ENCODE data around the gene NSF.
"Not testable (repeated sequence)": the region's sequence is repeated elsewhere in the genome, so short reads cannot be mapped to it uniquely, and the experiment has no call there.

The NSF gene

DNA sequence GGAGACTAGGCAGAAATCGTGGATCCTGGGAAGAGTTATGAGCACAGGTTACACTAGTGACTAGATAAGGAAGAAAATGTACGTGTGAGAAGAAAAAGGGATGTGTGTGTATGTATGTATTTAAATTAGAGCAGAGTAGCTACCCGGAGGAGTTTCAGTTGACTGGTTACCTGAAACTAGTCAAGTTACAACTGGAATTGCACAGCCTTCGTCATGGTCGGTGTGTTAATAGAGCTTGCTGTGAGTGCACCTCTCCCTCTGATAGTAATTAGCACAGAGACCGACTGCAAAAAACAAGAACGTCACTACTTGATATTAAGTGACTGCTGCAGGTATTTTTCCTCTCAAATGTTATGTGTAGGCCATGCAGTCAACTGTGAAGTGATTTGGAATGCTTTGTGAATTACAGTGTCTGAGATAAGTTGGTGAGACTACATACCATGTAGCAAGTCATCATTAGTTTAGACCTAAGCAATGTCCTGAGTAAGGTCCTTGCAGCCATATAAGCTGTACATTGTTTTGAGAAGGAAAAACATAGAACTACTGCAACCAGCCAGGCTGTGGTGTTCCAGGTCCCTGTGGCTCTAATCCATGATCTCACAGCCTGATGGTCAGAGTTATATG is 132.3 kb downstream of the NSF start:
- DNase-seq: no peak

DNA sequence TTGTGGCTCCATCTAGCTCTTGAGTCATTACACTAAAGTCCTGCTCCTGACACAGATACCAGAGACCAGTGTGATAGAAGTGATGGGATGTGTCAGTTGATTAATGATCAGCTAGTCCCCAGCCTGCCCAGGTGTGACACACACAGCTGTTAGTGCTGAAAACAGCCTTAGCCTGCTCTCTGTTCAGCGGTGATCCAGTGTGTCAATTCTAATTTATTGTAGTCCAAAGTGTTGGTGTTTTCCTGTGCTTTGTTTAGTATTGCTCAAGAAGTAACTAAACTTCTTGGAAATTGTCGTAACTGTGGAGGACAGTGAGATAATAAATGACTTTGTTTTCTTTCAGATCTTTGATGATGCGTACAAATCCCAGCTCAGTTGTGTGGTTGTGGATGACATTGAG is 135.7 kb downstream of the NSF start:
- DNase-seq: no peak

- DNase-seq: no peak
These were observed 137.3 kb downstream of the NSF start for GRCh38 chr17:46727572-46728348.

DNA sequence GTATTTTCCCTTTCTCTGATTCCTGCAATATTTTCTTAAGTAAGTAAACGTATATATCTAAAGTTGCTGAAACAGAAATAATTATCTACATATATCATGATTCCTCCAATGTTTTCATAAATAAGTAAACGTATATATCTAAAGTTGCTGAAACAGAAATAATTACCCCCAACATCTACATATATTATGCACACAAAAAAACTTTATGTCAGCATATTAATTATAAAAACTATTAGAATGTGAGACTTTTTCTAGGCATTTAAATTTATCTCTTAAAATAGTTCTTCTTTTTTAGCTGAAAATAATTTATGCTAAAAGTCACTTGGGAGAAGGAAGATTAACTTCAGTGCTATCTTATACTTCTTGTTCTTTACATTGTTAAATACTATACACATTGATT is 139.6 kb downstream of the NSF start:
- no peak for DNase-seq

GRCh38 chr17:46730679-46731078 is 140.2 kb downstream of the NSF start:
- DNase-seq: no peak

- no peak for DNase-seq
These were observed 141.7 kb downstream of the NSF start for GRCh38 chr17:46732160-46732559.

DNA sequence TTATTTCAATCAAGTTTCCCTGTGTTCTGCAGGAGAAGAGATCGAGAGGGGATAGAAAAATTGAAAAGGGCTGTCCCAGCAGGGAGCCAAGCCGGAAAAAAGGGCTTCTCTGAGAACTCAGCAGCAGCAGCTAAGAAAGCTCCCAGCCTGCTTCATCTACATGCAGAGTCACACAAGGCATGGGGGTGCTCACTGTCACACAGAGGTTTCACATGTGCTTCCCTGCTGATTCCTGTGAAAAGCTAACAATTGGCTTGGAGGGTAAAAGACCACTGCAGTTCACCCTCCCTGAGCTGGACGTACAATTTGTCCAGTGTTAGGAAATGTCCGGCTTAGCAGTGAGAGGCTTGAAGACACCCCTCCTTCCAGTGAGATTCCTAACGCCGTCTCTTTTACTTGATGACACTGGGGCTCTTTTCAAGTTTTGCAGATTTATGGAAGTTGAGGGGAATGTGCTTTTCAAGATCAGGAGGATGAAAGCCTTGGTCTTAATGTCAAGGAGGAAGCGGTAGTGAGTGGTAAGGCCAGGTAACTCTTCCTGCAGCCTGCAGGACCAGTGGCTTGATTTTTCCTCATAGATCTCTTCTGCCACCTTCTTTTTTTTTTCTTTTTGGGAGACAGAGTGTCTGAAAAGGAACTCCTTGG is 142.4 kb downstream of the NSF start:
- DNase-seq: no peak

GRCh38 chr17:46733837-46734475 is 143.5 kb downstream of the NSF start:
- no peak for DNase-seq

GRCh38 chr17:46736100-46736499 is 145.6 kb downstream of the NSF start:
- DNase-seq: no peak

DNA sequence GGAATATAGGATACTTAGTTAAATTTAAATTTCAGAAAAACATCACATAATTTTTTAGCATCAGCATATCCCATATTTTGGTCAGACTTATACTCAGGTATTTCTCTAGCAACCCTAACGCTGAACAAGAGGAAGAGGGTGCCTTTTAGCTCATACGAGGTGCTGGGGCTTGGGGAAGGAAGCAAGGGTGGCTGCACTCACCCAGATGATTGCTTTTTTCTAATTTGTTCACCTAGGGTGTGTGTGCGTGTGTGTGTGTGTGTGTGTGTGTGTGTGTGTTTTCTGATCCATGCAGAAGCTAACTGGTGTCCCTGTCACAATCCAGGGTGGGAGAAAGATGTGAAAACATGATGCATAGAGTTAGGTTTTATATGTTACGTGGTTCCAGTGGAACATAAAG is 146.9 kb downstream of the NSF start:
- DNase-seq: no peak

GRCh38 chr17:46738544-46738943 is 148.1 kb downstream of the NSF start:
- no peak for DNase-seq

DNA sequence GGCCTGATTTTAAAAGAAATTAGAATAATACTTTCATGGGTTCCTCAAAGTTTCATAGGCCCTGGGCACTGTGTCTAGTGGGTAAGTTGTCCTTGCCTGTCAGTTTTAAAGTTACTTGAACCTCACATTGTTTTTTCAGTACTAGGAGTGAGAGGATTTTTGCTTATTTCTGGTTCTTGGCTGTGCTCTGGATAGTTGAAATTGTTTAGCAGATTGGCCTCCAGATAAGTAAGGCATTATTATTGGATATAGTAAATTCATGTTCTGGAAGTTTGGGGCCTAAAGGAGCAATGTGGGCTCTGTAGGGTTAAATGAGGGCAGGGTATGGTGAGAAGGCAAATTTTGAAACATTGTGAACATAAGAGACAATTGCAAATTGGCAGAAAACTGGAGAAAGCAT is 149.5 kb downstream of the NSF start:
- DNase-seq: no peak

- DNase-seq: no peak
These were observed 150.8 kb downstream of the NSF start for GRCh38 chr17:46741122-46741730.

DNA sequence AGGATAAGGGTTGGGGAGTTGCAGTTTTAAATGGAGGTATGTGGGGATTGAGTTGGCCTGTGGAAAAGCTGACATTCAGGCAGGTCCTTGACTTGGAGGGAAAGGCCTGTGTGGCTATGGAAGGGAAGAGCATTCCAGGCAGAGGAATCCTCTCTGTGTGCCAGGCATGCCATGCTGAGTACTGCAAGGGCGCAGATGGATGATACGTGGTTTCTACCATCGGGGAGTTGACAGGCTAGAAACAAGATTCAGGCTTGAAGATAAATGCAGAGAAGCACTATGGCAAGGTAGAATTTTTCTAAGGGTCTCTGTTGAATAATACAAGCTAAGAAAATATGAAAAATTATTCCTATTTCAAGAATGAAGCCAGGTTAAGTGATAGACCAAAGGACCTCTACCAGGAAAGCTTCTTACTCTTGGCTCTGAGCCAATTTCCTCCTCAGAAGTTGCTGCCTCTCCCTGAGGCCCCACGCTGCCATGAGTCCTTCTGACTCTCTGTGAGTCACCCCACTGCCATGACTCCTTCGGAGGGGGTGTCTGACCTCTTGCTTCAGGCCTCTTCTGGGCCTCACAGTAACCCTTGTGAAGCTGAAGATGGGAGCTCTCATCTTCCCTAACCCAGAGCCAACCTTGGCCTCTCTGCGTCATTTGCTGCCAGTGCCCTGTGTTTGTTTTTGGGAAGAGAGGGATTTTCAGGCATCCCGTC is 152.2 kb downstream of the NSF start:
- DNase-seq: peak; percentile 45

- DNase-seq: no peak
These were observed 154.0 kb downstream of the NSF start for GRCh38 chr17:46744441-46744840.

- DNase-seq: no peak
These were observed 154.9 kb downstream of the NSF start for GRCh38 chr17:46745376-46745775.

DNA sequence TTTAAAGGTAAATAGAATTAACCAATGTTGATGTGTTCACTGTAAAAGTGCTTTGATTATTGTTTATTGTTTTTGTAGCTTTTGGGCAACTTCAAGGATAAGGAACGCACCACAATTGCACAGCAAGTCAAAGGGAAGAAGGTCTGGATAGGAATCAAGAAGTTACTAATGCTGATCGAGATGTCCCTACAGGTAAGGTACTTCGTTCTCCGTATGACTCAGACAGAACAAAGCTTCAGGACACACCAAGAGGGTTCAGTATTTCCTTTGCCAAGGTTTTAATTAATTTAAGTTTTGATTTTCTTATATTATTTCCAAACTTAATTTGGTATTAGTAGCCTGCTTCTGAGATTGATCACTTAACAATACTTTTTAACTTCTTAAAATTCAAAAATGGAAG is 161.0 kb downstream of the NSF start:
- DNase-seq: no peak

- no peak for DNase-seq
These were observed 163.3 kb downstream of the NSF start for GRCh38 chr17:46753776-46754175.

GRCh38 chr17:46756081-46756735 is 165.7 kb downstream of the NSF start:
- DNase-seq: no peak

DNA sequence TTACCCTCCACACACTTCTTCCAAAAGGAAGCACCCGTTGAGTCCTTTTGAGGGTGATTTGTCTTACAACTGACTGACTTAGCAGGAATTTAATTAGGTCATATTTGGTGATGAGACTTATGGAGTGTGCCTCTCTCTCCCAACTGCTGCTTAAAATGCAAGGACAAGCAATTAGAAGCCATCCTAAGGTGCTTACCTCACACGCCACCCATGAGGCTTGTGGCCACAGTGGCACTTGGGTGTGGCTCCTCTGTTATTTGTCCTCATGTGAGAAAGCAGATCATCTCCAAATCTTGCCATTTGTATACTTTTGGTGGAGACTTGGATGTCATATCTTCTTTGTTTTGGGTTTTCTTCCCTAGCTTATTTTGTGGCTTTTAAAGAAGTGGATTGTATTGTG is 166.4 kb downstream of the NSF start:
- no peak for DNase-seq

- not testable (repeated sequence) for DNase-seq
These were observed 167.1 kb downstream of the NSF start for GRCh38 chr17:46757588-46757987.

DNA sequence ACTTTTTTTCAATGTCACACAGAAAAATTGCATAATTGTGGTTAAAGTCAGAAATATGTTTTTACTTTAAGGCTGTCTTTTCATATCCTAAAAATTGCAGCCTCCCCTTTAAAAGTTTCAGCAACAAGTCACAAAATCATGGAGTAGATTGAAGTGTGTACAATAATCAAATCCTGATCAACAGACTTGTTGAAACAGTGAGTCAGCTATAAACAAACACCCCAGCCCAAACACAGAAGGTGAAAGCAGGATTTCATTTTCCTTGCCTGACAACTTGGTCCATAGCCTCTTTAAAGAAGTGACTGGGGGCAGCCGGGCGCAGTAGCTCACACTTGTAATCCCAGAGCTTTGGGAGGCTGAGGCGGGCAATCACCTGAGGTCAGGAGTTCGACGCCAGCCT is 168.1 kb downstream of the NSF start:
- no peak for DNase-seq

Measured in NCI-H510A treated with DMSO at 0.1 percent for 48 hours (cell line).